Measurements from ENCODE around the gene NECTIN2. TPM values are rescaled to one million over a fixed set of nuclear protein-coding genes. Genes with fewer than 3 reads are reported as not detected.
A peak's percentile ranks its signal among the peaks of the same experiment; 100 is the strongest.

The NECTIN2 gene
- total and polyA plus RNA-seq, 4 donors, result 49.4 to 77.5 (median 55.5) TPM

DNA sequence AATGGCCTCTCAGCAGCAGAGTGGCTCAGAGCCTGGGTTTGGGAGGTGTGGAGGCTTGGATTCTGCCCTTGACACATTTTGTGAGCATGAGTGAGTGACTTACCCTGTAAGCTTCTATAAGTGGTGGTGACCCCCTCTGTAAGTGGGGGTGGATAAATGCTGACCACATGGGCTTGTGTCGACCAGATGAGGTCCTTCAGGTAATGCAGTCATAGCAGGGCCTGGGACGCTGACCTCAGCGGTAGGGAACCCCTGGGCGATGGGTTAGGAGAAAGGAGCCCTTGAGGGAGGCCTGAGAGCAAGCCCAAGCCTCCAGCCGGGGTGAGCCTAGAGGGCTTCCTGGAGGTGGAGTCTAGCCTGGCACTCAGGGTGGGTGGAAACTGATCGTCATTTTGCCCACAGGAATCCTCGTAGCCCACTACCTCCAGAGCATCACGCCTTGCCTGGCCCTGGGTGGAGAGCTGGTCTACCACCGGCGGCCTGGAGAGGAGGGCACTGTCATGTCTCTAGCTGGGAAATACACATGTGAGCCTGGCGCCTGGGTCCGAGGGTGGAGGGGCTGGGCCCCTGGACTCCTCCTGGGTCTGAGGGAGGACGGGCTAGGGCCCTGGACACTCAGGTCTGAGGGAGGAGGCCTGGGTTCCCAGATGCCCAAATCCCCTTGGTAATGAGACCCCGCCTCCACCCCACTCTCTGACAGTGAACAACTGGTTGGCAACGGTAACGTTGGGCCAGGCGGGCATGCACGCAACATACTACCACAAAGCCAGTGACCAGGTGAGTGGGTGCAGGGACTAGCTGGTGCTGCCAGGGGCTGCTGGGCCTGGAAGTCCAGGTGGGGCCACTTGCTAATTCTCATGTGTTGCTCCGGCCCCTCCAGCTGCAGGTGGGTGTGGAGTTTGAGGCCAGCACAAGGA, 54.5 kb downstream of the NECTIN2 start:
- no peaks in the 10 kb centered on the region for H3K9me3 ChIP-seq (ENCODE audit: control insufficient read depth in 4 of 4, low read length in 3 of 4)
- H3K27me3 ChIP-seq (ENCODE audit: control insufficient read depth in 4 of 4, insufficient read depth in 4 of 4, low read length in 3 of 4), result no peaks in the 10 kb centered on the region
- DNase-seq (ENCODE audit: low spot score), result no peak
- no peak overlapping the region for H3K4me3 ChIP-seq (ENCODE audit: low read depth in 1 of 3, low read length in 3 of 3)
- H3K36me3 ChIP-seq (ENCODE audit: control insufficient read depth in 4 of 4, insufficient read depth in 3 of 4, low read depth in 1 of 4, low read length in 3 of 4), result peaks cover 0 to 48% (median 15%) of the 10 kb centered on the region in 4 donors
- H3K9ac ChIP-seq (ENCODE audit: low read depth in 1 of 2, low read length in 2 of 2), result no peak overlapping the region
- TF ChIP-seq EGR1 (IDR thresholded peaks at IDR 0.05; ENCODE audit: low read depth in 2 of 2) (no peak), YY1 (IDR thresholded peaks at IDR 0.05) (no peak)
- TF ChIP-seq, protein P1, sequence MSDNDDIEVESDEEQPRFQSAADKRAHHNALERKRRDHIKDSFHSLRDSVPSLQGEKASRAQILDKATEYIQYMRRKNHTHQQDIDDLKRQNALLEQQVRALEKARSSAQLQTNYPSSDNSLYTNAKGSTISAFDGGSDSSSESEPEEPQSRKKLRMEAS (IDR thresholded peaks at IDR 0.05), result no peak
- TF ChIP-seq, protein P2, sequence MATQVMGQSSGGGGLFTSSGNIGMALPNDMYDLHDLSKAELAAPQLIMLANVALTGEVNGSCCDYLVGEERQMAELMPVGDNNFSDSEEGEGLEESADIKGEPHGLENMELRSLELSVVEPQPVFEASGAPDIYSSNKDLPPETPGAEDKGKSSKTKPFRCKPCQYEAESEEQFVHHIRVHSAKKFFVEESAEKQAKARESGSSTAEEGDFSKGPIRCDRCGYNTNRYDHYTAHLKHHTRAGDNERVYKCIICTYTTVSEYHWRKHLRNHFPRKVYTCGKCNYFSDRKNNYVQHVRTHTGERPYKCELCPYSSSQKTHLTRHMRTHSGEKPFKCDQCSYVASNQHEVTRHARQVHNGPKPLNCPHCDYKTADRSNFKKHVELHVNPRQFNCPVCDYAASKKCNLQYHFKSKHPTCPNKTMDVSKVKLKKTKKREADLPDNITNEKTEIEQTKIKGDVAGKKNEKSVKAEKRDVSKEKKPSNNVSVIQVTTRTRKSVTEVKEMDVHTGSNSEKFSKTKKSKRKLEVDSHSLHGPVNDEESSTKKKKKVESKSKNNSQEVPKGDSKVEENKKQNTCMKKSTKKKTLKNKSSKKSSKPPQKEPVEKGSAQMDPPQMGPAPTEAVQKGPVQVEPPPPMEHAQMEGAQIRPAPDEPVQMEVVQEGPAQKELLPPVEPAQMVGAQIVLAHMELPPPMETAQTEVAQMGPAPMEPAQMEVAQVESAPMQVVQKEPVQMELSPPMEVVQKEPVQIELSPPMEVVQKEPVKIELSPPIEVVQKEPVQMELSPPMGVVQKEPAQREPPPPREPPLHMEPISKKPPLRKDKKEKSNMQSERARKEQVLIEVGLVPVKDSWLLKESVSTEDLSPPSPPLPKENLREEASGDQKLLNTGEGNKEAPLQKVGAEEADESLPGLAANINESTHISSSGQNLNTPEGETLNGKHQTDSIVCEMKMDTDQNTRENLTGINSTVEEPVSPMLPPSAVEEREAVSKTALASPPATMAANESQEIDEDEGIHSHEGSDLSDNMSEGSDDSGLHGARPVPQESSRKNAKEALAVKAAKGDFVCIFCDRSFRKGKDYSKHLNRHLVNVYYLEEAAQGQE (IDR thresholded peaks at IDR 0.05), result no peak
- H3K4me1 ChIP-seq (ENCODE audit: control insufficient read depth in 4 of 4, insufficient read depth in 4 of 4, low read length in 3 of 4), result peaks cover 13 to 35% (median 28%) of the 10 kb centered on the region in 4 donors
- no peak overlapping the region for H3K27ac ChIP-seq (ENCODE audit: low read depth in 1 of 2, low read length in 2 of 2)
- WGBS, result 96% methylated on average over 19 of the region's 19 CpGs

DNA sequence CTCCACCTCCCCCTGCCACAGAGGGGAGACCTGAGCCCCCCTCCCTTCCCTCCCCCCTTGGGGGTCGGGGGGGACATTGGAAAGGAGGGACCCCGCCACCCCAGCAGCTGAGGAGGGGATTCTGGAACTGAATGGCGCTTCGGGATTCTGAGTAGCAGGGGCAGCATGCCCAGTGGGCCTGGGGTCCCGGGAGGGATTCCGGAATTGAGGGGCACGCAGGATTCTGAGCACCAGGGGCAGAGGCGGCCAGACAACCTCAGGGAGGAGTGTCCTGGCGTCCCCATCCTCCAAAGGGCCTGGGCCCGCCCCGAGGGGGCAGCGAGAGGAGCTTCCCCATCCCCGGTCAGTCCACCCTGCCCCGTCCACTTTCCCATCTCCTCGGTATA, 57.1 kb downstream of the NECTIN2 start:
- Histone ChIP-seq H3K36me3 (ENCODE audit: control insufficient read depth in 4 of 4, insufficient read depth in 3 of 4, low read depth in 1 of 4, low read length in 3 of 4) (peaks cover 0 to 26% (median 5%) of the 10 kb centered on the region in 4 donors), H3K27me3 (ENCODE audit: control insufficient read depth in 4 of 4, insufficient read depth in 4 of 4, low read length in 3 of 4) (no peaks in the 10 kb centered on the region), H3K4me1 (ENCODE audit: control insufficient read depth in 4 of 4, insufficient read depth in 4 of 4, low read length in 3 of 4) (peaks cover 13 to 53% (median 38%) of the 10 kb centered on the region in 4 donors), H3K27ac (ENCODE audit: low read depth in 1 of 2, low read length in 2 of 2) (no peak overlapping the region), H3K4me3 (ENCODE audit: low read depth in 1 of 3, low read length in 3 of 3) (no peak overlapping the region), H3K9ac (ENCODE audit: low read depth in 1 of 2, low read length in 2 of 2) (no peak overlapping the region), H3K9me3 (ENCODE audit: control insufficient read depth in 4 of 4, low read length in 3 of 4) (no peaks in the 10 kb centered on the region)
- 64% methylated on average over 15 of the region's 15 CpGs for WGBS
- no peak for DNase-seq (ENCODE audit: low spot score)
- no peak for TF ChIP-seq FOXA2 (IDR thresholded peaks at IDR 0.05)
- TF ChIP-seq, protein P3, sequence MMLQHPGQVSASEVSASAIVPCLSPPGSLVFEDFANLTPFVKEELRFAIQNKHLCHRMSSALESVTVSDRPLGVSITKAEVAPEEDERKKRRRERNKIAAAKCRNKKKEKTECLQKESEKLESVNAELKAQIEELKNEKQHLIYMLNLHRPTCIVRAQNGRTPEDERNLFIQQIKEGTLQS (IDR thresholded peaks at IDR 0.05), result no peak
- no peak for TF ChIP-seq FOXA1 (IDR thresholded peaks at IDR 0.05)

DNA sequence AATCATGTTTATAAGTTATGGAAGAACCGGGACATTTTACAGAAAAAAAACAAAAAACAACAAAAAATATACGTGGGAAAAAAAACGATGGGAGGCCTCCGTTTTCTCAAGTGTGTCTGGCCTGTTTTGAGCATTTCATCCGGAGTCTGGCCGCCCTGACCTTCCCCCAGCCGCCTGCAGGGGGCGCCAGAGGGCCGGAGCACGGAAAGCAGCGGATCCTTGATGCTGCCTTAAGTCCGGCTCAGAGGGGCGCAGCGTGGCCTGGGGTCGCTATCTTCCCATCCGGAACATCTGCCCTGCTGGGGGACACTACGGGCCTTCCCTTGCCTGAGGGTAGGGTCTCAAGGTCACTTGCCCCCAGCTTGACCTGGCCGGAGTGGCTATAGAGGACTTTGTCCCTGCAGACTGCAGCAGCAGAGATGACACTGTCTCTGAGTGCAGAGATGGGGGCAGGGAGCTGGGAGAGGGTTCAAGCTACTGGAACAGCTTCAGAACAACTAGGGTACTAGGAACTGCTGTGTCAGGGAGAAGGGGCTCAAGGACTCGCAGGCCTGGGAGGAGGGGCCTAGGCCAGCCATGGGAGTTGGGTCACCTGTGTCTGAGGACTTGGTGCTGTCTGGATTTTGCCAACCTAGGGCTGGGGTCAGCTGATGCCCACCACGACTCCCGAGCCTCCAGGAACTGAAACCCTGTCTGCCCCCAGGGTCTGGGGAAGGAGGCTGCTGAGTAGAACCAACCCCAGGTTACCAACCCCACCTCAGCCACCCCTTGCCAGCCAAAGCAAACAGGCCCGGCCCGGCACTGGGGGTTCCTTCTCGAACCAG, 57.7 kb downstream of the NECTIN2 start:
- DNase-seq (ENCODE audit: low spot score), result peak; percentile 90
- Histone ChIP-seq H3K4me1 (ENCODE audit: control insufficient read depth in 4 of 4, insufficient read depth in 4 of 4, low read length in 3 of 4) (peaks cover 13 to 59% (median 40%) of the 10 kb centered on the region in 4 donors), H3K4me3 (ENCODE audit: low read depth in 1 of 3, low read length in 3 of 3) (peak overlapping the region in 2 of 3 donors; percentile 25 to 32), H3K36me3 (ENCODE audit: control insufficient read depth in 4 of 4, insufficient read depth in 3 of 4, low read depth in 1 of 4, low read length in 3 of 4) (peaks cover 0 to 26% (median 4%) of the 10 kb centered on the region in 4 donors), H3K9me3 (ENCODE audit: control insufficient read depth in 4 of 4, low read length in 3 of 4) (no peaks in the 10 kb centered on the region), H3K9ac (ENCODE audit: low read depth in 1 of 2, low read length in 2 of 2) (peak overlapping the region in 1 of 2 donors; percentile 2), H3K27ac (ENCODE audit: low read depth in 1 of 2, low read length in 2 of 2) (peak overlapping the region; percentile 78 to 88), H3K27me3 (ENCODE audit: control insufficient read depth in 4 of 4, insufficient read depth in 4 of 4, low read length in 3 of 4) (no peaks in the 10 kb centered on the region)
- WGBS, result 8% methylated on average over 24 of the region's 24 CpGs
- TF ChIP-seq, protein P2 (IDR thresholded peaks at IDR 0.05), result peak; percentile 41
- TF ChIP-seq GABPA (IDR thresholded peaks at IDR 0.05 in 1 of 2, conservative IDR thresholded peaks at IDR 0.05 in 1 of 2), result no peak
- peak; percentile 90 to 95 for TF ChIP-seq HNF4A (conservative IDR thresholded peaks at IDR 0.05)
- TF ChIP-seq JUND (IDR thresholded peaks at IDR 0.05), result peak; percentile 66 to 69
- no peak for TF ChIP-seq EGR1 (IDR thresholded peaks at IDR 0.05; ENCODE audit: low read depth in 2 of 2)
- peak; percentile 77 for TF ChIP-seq NR2F2 (IDR thresholded peaks at IDR 0.05)
- TF ChIP-seq, protein P4, sequence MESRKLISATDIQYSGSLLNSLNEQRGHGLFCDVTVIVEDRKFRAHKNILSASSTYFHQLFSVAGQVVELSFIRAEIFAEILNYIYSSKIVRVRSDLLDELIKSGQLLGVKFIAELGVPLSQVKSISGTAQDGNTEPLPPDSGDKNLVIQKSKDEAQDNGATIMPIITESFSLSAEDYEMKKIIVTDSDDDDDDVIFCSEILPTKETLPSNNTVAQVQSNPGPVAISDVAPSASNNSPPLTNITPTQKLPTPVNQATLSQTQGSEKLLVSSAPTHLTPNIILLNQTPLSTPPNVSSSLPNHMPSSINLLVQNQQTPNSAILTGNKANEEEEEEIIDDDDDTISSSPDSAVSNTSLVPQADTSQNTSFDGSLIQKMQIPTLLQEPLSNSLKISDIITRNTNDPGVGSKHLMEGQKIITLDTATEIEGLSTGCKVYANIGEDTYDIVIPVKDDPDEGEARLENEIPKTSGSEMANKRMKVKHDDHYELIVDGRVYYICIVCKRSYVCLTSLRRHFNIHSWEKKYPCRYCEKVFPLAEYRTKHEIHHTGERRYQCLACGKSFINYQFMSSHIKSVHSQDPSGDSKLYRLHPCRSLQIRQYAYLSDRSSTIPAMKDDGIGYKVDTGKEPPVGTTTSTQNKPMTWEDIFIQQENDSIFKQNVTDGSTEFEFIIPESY (IDR thresholded peaks at IDR 0.05), result no peak
- peak; percentile 98 for TF ChIP-seq SP1 (IDR thresholded peaks at IDR 0.05)
- no peak for TF ChIP-seq FOXA1 (IDR thresholded peaks at IDR 0.05)
- peak; percentile 91 to 92 for TF ChIP-seq RAD21 (IDR thresholded peaks at IDR 0.05)
- TF ChIP-seq RXRA (IDR thresholded peaks at IDR 0.05), result peak; percentile 92 to 97

All from liver (tissue), 9 donors.